Subcutaneous abdominal adipose tissue (tissue), 5 donors: ENCODE data around the gene CLCNKB.

ENCODE experiments used
- H3K27ac ChIP-seq: one replicate; pipeline ENCODE4 v1.7.0; 2013; ENCODE audit warnings: low read depth, mild to moderate bottlenecking, inconsistent platforms, low read length, moderate library complexity
- H3K27me3 ChIP-seq, 5 donors: one replicate each; pipeline ENCODE4 v1.7.0; 2013; ENCODE audit warnings: low read length in 5 of 5, inconsistent platforms in 1 of 5; ENCODE audit not compliant: control insufficient read depth in 5 of 5, insufficient read depth in 4 of 5
- H3K36me3 ChIP-seq, 5 donors: one replicate each; pipeline ENCODE4 v1.7.0; 2013; ENCODE audit warnings: low read length in 5 of 5; ENCODE audit not compliant: control insufficient read depth in 5 of 5, insufficient read depth in 5 of 5
- H3K4me1 ChIP-seq, 5 donors: one replicate each; pipeline ENCODE4 v1.7.0; 2013; ENCODE audit warnings: low read length in 5 of 5, mild to moderate bottlenecking in 3 of 5, moderate library complexity in 1 of 5; ENCODE audit not compliant: control insufficient read depth in 5 of 5, insufficient read depth in 5 of 5
- H3K4me3 ChIP-seq, 5 donors: one replicate each; pipeline ENCODE4 v1.7.0; 2013; ENCODE audit warnings: low read length in 5 of 5, low read depth in 1 of 5
- H3K9ac ChIP-seq, 5 donors: one replicate each; pipeline ENCODE4 v1.7.0; 2013; ENCODE audit warnings: low read length in 5 of 5, mild to moderate bottlenecking in 4 of 5, moderate library complexity in 3 of 5
- H3K9me3 ChIP-seq, 5 donors: one replicate each; pipeline ENCODE4 v1.7.0; 2013; ENCODE audit warnings: low read length in 5 of 5; ENCODE audit not compliant: control insufficient read depth in 5 of 5
- donor health status: healthy.
- donor health status: healthy.
- donor health status: healthy.
- donor health status: healthy.
- donor health status: healthy.

The CLCNKB gene

DNA sequence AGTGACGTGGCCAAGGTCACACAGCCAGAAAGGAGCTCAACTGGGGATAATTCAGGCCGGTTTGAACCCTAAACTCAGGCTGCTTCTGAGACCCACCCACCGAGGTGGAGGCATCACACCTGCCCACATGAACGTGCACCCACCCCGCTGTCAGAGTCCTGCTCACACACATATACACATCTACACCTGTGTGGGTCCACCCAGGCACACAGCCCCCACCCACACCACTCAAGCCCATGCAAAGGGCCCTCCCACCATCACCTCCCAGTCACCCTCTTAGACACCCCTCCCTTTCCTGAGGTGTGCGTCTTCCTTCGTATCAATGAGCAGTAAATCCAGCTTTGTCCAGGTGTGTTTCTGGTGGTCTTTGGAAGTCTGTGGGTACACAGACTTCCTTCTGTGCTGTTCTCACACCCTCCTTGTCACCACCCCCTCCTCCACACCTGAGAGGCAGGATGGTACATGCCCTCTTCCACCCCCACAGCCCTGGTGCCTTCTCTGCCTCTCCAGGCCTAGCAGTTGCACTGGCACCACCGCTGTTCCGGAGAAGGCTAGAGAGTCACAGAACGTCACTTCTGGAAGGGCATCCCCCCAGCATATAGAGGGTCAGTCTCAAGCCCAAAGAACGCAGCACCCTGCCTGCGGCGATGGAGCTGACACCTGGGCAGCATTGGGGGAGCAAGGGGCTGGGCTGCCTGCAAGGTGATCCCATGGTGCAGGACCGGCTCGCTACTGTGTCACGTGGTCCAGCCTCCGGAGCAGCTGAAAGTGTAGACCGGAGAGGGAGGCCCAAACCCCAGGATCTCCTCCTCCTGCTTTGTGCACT lies 48.7 kb downstream of the CLCNKB start:
- no peak overlapping the region for H3K27ac ChIP-seq
- peaks cover 0 to 21% (median 7%) of the 10 kb centered on the region in 5 donors for H3K4me1 ChIP-seq
- no peak overlapping the region for H3K4me3 ChIP-seq

DNA sequence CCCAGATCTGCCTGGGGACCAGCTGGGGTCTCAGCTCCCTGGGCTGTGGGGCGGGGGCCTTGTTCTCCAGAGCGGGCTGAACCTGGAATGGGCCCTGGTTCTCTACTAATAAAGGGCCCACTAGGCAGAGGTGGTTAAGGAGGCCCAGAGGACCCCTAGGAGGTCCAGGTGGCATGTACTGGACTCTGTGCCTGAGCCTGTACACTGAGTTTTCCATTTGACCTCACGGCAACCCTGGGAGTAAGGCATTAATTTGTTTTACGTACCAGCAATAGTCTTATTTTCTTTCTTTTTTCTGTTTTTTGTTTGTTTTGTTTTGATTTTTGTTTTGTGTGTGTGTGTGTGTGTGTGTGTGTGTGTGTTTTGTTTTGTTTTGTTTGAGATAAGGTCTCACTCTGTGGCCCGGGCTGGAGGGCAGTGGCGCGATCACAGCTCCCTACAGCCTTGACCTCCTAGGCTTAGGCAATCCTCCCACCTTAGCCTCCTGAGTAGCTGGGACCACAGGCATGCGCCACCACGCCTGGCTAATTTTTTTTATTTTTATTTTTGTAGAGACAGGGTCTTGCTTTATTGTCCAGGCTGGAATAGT lies 49.4 kb downstream of the CLCNKB start:
- Histone ChIP-seq H3K4me1 (peaks cover 0 to 15% (median 2%) of the 10 kb centered on the region in 5 donors), H3K4me3 (no peak overlapping the region), H3K27me3 (peaks cover 0 to 3% (median 0%) of the 10 kb centered on the region in 5 donors), H3K9ac (no peak overlapping the region), H3K27ac (no peak overlapping the region), H3K36me3 (no peaks in the 10 kb centered on the region), H3K9me3 (no peaks in the 10 kb centered on the region)

More for the DNA sequence above, 48.7 kb downstream of the CLCNKB start:
- Histone ChIP-seq H3K27me3 (peaks cover 0 to 3% (median 0%) of the 10 kb centered on the region in 5 donors), H3K9me3 (no peaks in the 10 kb centered on the region), H3K36me3 (no peaks in the 10 kb centered on the region), H3K9ac (no peak overlapping the region)

DNA sequence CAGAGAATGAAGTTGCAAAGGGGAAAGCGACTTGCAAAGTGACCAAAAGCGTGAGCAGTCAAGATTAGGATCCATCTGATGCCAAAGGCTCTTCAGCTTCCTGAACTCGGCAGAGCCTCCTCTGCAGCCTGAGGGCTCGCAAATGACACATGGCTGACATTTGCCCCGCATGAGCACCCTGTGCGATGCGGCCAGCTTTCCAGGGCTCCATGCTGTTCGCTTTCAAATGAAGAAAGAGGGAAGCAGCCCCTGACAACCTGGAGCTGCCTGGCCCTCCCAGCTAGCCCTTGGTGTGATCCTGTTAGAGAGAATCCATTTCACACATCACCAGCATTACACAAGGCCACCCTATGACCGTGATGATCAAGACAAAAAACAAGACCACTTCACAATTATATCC lies 50.0 kb downstream of the CLCNKB start:
- Histone ChIP-seq H3K9ac (no peak overlapping the region), H3K4me1 (peaks cover 0 to 9% (median 0%) of the 10 kb centered on the region in 5 donors), H3K9me3 (no peaks in the 10 kb centered on the region), H3K27me3 (peaks cover 0 to 3% (median 0%) of the 10 kb centered on the region in 5 donors), H3K4me3 (no peak overlapping the region), H3K36me3 (no peaks in the 10 kb centered on the region), H3K27ac (no peak overlapping the region)

DNA sequence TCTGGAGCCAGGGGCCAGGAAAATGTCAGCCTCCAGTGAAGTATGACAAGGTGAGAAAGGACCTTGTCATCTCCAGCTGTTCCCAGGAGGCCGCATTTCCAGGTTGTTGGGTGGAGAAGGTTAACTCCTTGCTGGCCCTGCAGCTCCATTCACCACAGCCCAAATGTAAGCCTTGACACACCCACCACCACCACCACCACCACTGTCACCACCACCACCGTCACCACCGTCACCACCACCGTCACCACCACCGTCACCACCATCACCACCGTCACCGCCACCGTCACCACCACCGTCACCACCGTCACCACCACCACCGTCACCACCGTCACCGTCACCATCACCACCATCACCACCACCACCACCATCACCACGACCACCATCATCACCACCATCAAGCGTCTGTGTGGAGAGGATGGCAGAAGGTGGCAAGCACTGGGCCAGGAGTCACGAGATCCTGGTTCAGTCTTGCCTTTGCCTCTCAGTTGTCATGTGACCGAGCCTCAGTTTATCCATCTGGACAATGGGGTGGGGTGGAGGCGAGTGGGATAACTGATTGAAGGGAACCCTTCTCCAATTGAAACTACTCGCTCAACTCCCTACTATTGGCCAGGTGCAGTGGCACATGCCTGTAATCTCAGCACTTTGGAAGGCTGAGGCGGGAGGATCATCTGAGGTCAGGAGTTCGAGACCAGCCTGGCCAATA lies 51.0 kb downstream of the CLCNKB start:
- Histone ChIP-seq H3K4me3 (no peak overlapping the region), H3K9me3 (no peaks in the 10 kb centered on the region)

DNA sequence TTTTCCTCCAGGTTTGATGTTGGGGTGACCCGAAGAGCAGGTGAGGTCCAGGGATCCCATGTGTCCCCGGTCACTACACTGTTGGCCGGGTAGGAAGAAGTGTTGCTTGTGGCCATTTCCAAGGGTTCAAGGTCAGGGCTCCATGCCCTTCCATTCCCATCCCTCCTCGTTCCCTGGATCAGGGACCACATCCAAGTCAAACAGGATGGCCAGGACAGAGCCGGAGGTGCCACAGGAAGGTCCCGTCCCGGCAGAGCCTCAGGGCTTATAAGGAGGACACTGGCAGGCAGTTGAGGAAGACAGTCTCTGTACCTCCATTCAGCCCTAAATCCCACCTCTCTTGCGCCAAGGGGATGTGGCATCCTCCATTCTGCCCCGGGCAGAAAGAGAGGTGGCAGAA lies 51.9 kb downstream of the CLCNKB start:
- Histone ChIP-seq H3K36me3 (no peaks in the 10 kb centered on the region), H3K4me3 (no peak overlapping the region), H3K9ac (no peak overlapping the region), H3K9me3 (no peaks in the 10 kb centered on the region), H3K27ac (no peak overlapping the region), H3K27me3 (peaks cover 0 to 3% (median 0%) of the 10 kb centered on the region in 5 donors), H3K4me1 (peaks cover 0 to 5% (median 0%) of the 10 kb centered on the region in 5 donors)

More for the DNA sequence above, 51.0 kb downstream of the CLCNKB start:
- H3K4me1 ChIP-seq = peaks cover 0 to 5% (median 0%) of the 10 kb centered on the region in 5 donors
- H3K36me3 ChIP-seq = no peaks in the 10 kb centered on the region
- no peak overlapping the region for H3K27ac ChIP-seq
- H3K9ac ChIP-seq = no peak overlapping the region
- peaks cover 0 to 3% (median 0%) of the 10 kb centered on the region in 5 donors for H3K27me3 ChIP-seq

DNA sequence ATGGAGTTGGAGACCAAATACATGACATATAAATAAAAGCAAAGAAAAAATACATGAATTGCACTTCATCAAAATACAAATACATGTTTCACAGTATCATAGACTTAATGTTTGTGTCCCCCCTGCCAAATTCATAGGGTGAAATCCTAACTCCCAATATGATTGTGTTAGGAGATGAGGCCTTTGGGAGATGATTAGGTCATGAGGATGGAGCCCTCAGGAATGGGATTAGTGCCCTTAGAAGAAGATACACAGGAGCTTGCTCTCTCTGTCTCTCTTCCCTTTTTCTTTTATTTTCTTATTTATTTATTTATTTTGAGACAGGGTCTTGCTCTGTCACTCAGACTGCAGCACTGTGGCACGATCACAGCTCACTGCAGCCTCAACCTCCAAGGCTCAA lies 55.8 kb downstream of the CLCNKB start:
- peaks cover 0 to 3% (median 0%) of the 10 kb centered on the region in 5 donors for H3K27me3 ChIP-seq
- H3K36me3 ChIP-seq = no peaks in the 10 kb centered on the region
- no peaks in the 10 kb centered on the region for H3K9me3 ChIP-seq
- no peak overlapping the region for H3K27ac ChIP-seq
- peaks cover 0 to 5% (median 0%) of the 10 kb centered on the region in 5 donors for H3K4me1 ChIP-seq
- no peak overlapping the region for H3K4me3 ChIP-seq
- no peak overlapping the region for H3K9ac ChIP-seq

DNA sequence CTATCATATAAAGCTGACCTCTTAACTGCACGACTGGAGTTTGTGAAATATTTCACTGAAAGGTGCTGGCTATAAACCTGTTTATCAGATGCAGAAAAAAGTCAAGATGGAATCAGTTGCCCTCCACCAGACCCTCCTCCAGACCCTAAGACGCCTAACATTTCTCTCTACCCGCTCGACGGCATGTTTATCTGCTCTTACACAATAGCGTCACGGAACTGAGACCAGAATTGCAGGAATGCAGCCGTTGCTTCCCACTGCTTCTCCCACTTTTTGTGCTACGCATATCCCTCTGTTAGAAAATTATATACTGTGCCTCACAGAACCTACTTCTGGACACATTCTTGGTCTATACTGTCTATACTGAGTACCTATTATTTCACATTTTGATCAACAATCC lies 58.0 kb downstream of the CLCNKB start:
- Histone ChIP-seq H3K9me3 (no peaks in the 10 kb centered on the region), H3K27me3 (no peaks in the 10 kb centered on the region), H3K9ac (no peak overlapping the region), H3K4me3 (no peak overlapping the region), H3K27ac (no peak overlapping the region), H3K4me1 (no peaks in the 10 kb centered on the region), H3K36me3 (no peaks in the 10 kb centered on the region)
